Measurements from ENCODE around the gene ZNF385A.

DNA sequence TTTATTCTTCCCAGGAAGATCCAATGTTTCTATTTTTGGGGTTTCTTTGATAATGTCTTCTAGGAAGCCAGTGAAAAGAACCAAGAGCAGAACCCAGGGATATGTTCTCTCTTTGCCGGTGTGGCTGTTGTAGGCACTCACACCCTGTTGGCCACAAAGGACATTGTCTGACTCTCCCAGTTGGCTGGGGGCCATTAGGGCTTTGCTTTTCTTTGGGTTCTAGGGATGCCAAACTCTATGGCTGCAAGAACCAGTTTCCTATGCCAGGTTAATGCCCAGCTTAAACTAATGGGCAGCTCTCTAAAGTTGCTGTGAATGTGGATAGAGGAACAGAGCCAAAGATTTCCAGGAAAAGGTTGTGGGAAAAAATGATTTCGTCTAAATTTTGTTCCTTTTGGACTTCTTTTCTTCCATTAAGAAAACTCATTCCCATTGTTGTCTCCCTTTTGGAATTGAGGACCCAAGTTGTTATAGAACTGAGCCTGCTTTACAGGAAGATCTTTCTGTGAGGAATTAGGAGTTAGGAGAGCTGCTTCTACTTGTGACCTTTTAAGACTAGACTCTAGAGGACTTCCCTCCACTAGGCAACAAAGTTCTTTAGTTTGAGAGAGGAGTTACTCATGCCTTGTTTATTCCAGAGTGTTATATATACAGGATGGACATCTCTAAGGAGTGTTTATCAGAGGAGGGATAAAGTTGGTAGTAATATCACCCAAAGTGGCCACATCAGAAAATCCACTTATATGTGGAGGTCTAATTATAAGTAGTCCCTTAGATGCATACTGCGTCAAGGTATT is 46.5 kb downstream of the ZNF385A start:
- TF ChIP-seq POLR2A (IDR thresholded peaks at IDR 0.05), result no peak
- TF ChIP-seq, protein P1, sequence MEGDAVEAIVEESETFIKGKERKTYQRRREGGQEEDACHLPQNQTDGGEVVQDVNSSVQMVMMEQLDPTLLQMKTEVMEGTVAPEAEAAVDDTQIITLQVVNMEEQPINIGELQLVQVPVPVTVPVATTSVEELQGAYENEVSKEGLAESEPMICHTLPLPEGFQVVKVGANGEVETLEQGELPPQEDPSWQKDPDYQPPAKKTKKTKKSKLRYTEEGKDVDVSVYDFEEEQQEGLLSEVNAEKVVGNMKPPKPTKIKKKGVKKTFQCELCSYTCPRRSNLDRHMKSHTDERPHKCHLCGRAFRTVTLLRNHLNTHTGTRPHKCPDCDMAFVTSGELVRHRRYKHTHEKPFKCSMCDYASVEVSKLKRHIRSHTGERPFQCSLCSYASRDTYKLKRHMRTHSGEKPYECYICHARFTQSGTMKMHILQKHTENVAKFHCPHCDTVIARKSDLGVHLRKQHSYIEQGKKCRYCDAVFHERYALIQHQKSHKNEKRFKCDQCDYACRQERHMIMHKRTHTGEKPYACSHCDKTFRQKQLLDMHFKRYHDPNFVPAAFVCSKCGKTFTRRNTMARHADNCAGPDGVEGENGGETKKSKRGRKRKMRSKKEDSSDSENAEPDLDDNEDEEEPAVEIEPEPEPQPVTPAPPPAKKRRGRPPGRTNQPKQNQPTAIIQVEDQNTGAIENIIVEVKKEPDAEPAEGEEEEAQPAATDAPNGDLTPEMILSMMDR (IDR thresholded peaks at IDR 0.05), result peak in 1 of 12 donors; percentile 3

All from heart left ventricle (tissue), 13 donors.